SK-N-SH (cell line): Measurements from ENCODE around the gene ZNF32. TPM values are rescaled to one million over a fixed set of nuclear protein-coding genes. Genes with fewer than 3 reads are reported as not detected.

Experiments used
- CTCF ChIA-PET: fragments of 300-600, 350-600 bp; formaldehyde crosslinking; extraction: SDS; loops from one replicate; lab custom pipeline; 2021; lab: Yijun Ruan, JAX
- POLR2A ChIA-PET: fragments of 350-600 bp; sonication (Branson Sonifier 250); formaldehyde crosslinking; extraction: SDS; loops from one replicate; lab custom pipeline; 2020; ENCODE audit warnings: antibody characterized with exemption, inconsistent platforms; lab: Yijun Ruan, JAX
- DNase-seq: peaks from one replicate; pipeline ENCODE4 v3.0.0; 2012
- H2AFZ ChIP-seq: fragments of 200-600 bp; sonication (generic); 2 replicates; pipeline ENCODE4 v1.8.1; 2016; ENCODE audit warnings: antibody characterized with exemption, mild to moderate bottlenecking, low read depth
- H3F3A ChIP-seq: fragments of 200-600 bp; sonication (generic); replicated peaks from 2 replicates; pipeline ENCODE3; 2016; ENCODE audit warnings: antibody characterized with exemption, mild to moderate bottlenecking; ENCODE audit not compliant: insufficient read depth
- H3K27ac ChIP-seq, 2 experiments: fragments of 200-500 bp in 1 of 2; fragments of 200-600 bp in 1 of 2; sonication (Bioruptor generic) in 1 of 2; sonication (generic), shearing (Covaris generic) in 1 of 2; 2 replicates each; pipeline versions ENCODE4 v1.5.1 to v1.6.1; 2014 to 2016; ENCODE audit warnings: low read depth in 2 of 2, inconsistent platforms in 1 of 2, low read length in 1 of 2, mild to moderate bottlenecking in 1 of 2, mixed read lengths in 1 of 2
- H3K27me3 ChIP-seq: fragments of 200-600 bp; sonication (generic), shearing (Covaris generic); 2 replicates; pipeline ENCODE4 v1.6.1; 2016; ENCODE audit warnings: mixed run types; ENCODE audit not compliant: insufficient read depth
- H3K36me3 ChIP-seq, 2 experiments: fragments of 200-500 bp in 1 of 2; fragments of 200-600 bp in 1 of 2; sonication (Bioruptor generic) in 1 of 2; sonication (generic) in 1 of 2; replicated peaks in 1 of 2; 2 replicates each; pipeline versions ENCODE3 to v1.5.1; 2014 to 2016; ENCODE audit warnings: low read length in 1 of 2, mild to moderate bottlenecking in 1 of 2; ENCODE audit not compliant: insufficient read depth in 2 of 2, control insufficient read depth in 1 of 2
- H3K4me1 ChIP-seq, 2 experiments: fragments of 200-500 bp in 1 of 2; fragments of 200-600 bp in 1 of 2; sonication (Bioruptor generic) in 1 of 2; sonication (generic), shearing (Covaris generic) in 1 of 2; 2 replicates each; pipeline versions ENCODE4 v1.5.1 to v1.6.1; 2014 to 2016; ENCODE audit warnings: low read depth in 1 of 2, low read length in 1 of 2, mixed run types in 1 of 2; ENCODE audit not compliant: insufficient read depth in 2 of 2, control insufficient read depth in 1 of 2
- H3K4me2 ChIP-seq: fragments of 200-600 bp; sonication (generic), shearing (Covaris generic); 2 replicates; pipeline ENCODE4 v1.6.1; 2017; ENCODE audit warnings: mixed run types
- H3K4me3 ChIP-seq, 2 experiments: fragments of 200-500 bp in 1 of 2; fragments of 200-600 bp in 1 of 2; sonication (Bioruptor generic) in 1 of 2; sonication (generic), shearing (Covaris generic) in 1 of 2; 2 replicates each; pipeline versions ENCODE4 v1.5.1 to v1.8.1; 2014 to 2016; ENCODE audit warnings: low read depth in 2 of 2, inconsistent platforms in 1 of 2, low read length in 1 of 2, mild to moderate bottlenecking in 1 of 2, mixed read lengths in 1 of 2, moderate library complexity in 1 of 2
- H3K79me2 ChIP-seq: fragments of 200-600 bp; sonication (generic); 2 replicates; pipeline ENCODE4 v1.8.1; 2017; ENCODE audit warnings: mild to moderate bottlenecking; ENCODE audit not compliant: insufficient read depth
- H3K9ac ChIP-seq: fragments of 200-600 bp; sonication (generic); 2 replicates; pipeline ENCODE4 v1.6.1; 2017; ENCODE audit warnings: mixed run types
- H3K9me2 ChIP-seq: fragments of 200-600 bp; sonication (generic); 2 replicates; pipeline ENCODE4 v1.6.1; 2017; ENCODE audit warnings: mixed run types
- H3K9me3 ChIP-seq: fragments of 200-600 bp; sonication (generic); 2 replicates; pipeline ENCODE4 v1.6.1; 2017; ENCODE audit warnings: mixed run types, mild to moderate bottlenecking, moderate library complexity
- H4K20me1 ChIP-seq: fragments of 200-600 bp; sonication (generic); 2 replicates; pipeline ENCODE4 v1.6.1; 2017; ENCODE audit warnings: mild to moderate bottlenecking, mixed run types; ENCODE audit not compliant: insufficient read depth
- CHD2 ChIP-seq: fragments of 150-350 bp; IDR thresholded peaks from 2 replicates; pipeline ENCODE4 v1.6.1; 2018; ENCODE audit warnings: low read length; ENCODE audit not compliant: partially characterized antibody
- CTCF ChIP-seq: fragments of 200-600 bp; sonication (generic); IDR thresholded peaks from 2 replicates; pipeline ENCODE4 v1.6.1; 2017; ENCODE audit warnings: antibody characterized with exemption, mild to moderate bottlenecking, moderate library complexity
- ELF1 ChIP-seq: IDR thresholded peaks from 2 replicates; pipeline ENCODE4 v1.4.0; 2012
- FOXM1 ChIP-seq: IDR thresholded peaks from 2 replicates; pipeline ENCODE4 v1.4.0; 2012; ENCODE audit warnings: low read depth, mild to moderate bottlenecking
- GABPA ChIP-seq: IDR thresholded peaks from 2 replicates; pipeline ENCODE4 v1.4.0; 2012; ENCODE audit warnings: low read depth, mild to moderate bottlenecking
- GATA2 ChIP-seq: sonication (generic); formaldehyde crosslinking; IDR thresholded peaks from 2 replicates; pipeline ENCODE4 v1.5.0; 2020; ENCODE audit warnings: mild to moderate bottlenecking, missing genetic modification reagents
- MXI1 ChIP-seq: IDR thresholded peaks from 2 replicates; pipeline ENCODE4 v1.6.1; 2012; ENCODE audit warnings: mild to moderate bottlenecking, low read depth, low read length, improper control_type of control experiment
- NFIC ChIP-seq: IDR thresholded peaks from 2 replicates; pipeline ENCODE4 v1.4.0; 2012; ENCODE audit warnings: borderline replicate concordance
- NRF1 ChIP-seq: IDR thresholded peaks from 2 replicates; pipeline ENCODE4 v1.6.1; 2012; ENCODE audit warnings: low read depth, mild to moderate bottlenecking, low read length
- RAD21 ChIP-seq: IDR thresholded peaks from 2 replicates; pipeline ENCODE4 v1.6.1; 2012; ENCODE audit warnings: mild to moderate bottlenecking, low read length
- RCOR1 ChIP-seq: fragments of 150-350 bp; IDR thresholded peaks from 2 replicates; pipeline ENCODE4 v1.6.1; 2017; ENCODE audit warnings: antibody characterized with exemption, low read length
- RXRA ChIP-seq: IDR thresholded peaks from 2 replicates; pipeline ENCODE4 v1.4.0; 2012; ENCODE audit warnings: low read depth, mild to moderate bottlenecking, borderline replicate concordance
- SIN3A ChIP-seq: IDR thresholded peaks from 2 replicates; pipeline ENCODE4 v1.6.1; 2012; ENCODE audit warnings: low read depth, mild to moderate bottlenecking, low read length, moderate library complexity, borderline replicate concordance
- SMC3 ChIP-seq: IDR thresholded peaks from 2 replicates; pipeline ENCODE4 v1.6.1; 2012; ENCODE audit warnings: low read depth, low read length, improper control_type of control experiment
- TAF1 ChIP-seq: IDR thresholded peaks from 2 replicates; pipeline ENCODE4 v1.6.1; 2012; ENCODE audit warnings: low read depth, mild to moderate bottlenecking, low read length, moderate library complexity, borderline replicate concordance
- TCF12 ChIP-seq: IDR thresholded peaks from 2 replicates; pipeline ENCODE4 v1.4.0; 2012
- TEAD4 ChIP-seq: IDR thresholded peaks from 2 replicates; pipeline ENCODE4 v1.4.0; 2012; ENCODE audit warnings: mild to moderate bottlenecking, borderline replicate concordance; ENCODE audit not compliant: insufficient read depth
- WGBS: methylation state at CpG from one replicate; pipeline ENCODE4 v1.1.6; 2017; ENCODE audit warnings: low lambda C conversion rate; 5-methylcytosine and 5-hydroxymethylcytosine counted together
- polyA plus RNA-seq, 3 experiments: library from polyadenylated mRNA; depleted of rRNA; stranded (reverse); fragments of >200 nt; gene quantifications; 2 replicates each; pipeline ENCODE4 v1.2.3, GENCODE V29; 2012
- TF ChIP-seq, protein P1 (sequence below): IDR thresholded peaks from 2 replicates; pipeline ENCODE4 v1.4.0; 2012; ENCODE audit warnings: low read depth
- TF ChIP-seq, protein P2 (sequence below): IDR thresholded peaks from 2 replicates; pipeline ENCODE4; 2012
- TF ChIP-seq, protein P3 (sequence below): IDR thresholded peaks from 2 replicates; pipeline ENCODE4 v1.4.0; 2012; ENCODE audit warnings: low read depth, borderline replicate concordance
- TF ChIP-seq, protein P4 (sequence below): IDR thresholded peaks from 2 replicates; pipeline ENCODE4 v1.6.1; 2012; ENCODE audit warnings: mild to moderate bottlenecking, low read depth, low read length, moderate library complexity

Gene ZNF32, protein sequence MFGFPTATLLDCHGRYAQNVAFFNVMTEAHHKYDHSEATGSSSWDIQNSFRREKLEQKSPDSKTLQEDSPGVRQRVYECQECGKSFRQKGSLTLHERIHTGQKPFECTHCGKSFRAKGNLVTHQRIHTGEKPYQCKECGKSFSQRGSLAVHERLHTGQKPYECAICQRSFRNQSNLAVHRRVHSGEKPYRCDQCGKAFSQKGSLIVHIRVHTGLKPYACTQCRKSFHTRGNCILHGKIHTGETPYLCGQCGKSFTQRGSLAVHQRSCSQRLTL
- polyA plus RNA-seq (2012; rRNA removed): 27.2 and 39.0 TPM in 2 replicates
- 35.7 and 36.3 TPM in 2 replicates for polyA plus RNA-seq (2012; cell fraction: cytosol; rRNA removed)
- polyA plus RNA-seq (2012; cell fraction: nucleus; rRNA removed): 27.4 and 38.9 TPM in 2 replicates

DNA sequence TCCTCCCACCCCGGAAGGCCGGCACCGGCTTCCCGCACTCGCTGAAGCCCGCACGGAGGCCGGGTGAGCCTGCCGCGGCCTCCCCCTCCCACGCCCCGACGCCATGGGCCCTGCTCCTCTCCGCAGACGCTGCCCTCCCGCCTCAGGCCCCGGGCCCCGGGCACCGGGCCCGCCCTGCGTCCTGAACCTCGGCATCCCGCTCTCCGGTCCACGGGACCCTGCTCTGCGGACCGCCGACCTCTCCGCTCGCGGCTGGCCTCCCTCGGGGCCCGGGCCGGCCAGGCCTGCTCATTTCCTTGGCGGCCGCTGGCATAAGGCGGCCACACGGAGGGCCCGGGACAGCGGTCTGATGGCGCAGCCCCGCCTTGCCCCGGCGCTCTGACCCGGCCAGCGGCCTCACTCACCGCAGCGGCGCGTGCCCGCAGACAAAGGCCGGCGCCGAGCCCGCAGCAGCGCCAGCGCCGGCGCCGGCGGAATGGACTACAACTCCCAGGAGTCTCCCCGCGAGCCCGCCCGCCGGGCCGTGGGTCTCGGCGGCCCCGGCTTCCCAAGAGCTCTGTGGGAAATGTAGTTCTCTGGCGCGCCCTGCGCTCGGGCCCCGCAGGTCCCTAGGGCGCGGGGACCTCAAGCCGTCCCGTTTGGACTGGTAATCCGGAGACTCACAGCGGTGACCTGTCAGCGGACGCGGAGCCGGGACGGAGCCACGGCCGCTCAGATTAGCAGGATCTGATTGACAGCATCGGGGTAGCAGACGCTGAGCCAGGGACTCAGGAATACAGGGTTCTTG lies at the start of gene ZNF32:
Gene ZNF32, minus strand, starts transcription at position 484 of the 787 bp plus-strand sequence. CDS start 2,748 bp downstream, outside the sequence.
- Histone ChIP-seq H3K9me3 (peaks cover 18% of the 10 kb centered on the region; the same call in 1 of the 2 replicates), H3K4me1 (peaks cover under 1 to 3% of the 10 kb centered on the region in 2 experiments; a peak in 2 of 4 replicates), H3K36me3 (peaks cover 30 to 44% of the 10 kb centered on the region in 2 experiments), H3K4me3 (peak within 1 kb of the TSS; percentile 64 to 79), H3K9me2 (no peaks in the 10 kb centered on the region), H2AFZ (peak within 1 kb of the TSS; percentile 96), H3F3A (peaks cover 4% of the 10 kb centered on the region), H4K20me1 (no peaks in the 10 kb centered on the region), H3K9ac (peak within 1 kb of the TSS; percentile 84), H3K4me2 (peak within 1 kb of the TSS; percentile 82), H3K27ac (peak within 1 kb of the TSS; percentile 2 to 76; a peak in 1 of 4 replicates), H3K27me3 (no peaks in the 10 kb centered on the region), H3K79me2 (peaks cover 8% of the 10 kb centered on the region; the same call in 1 of the 2 replicates)
- 6% methylated on average over 48 of the region's 90 CpGs for WGBS
- peak; percentile 91 for TF ChIP-seq CHD2
- TF ChIP-seq, protein P1, sequence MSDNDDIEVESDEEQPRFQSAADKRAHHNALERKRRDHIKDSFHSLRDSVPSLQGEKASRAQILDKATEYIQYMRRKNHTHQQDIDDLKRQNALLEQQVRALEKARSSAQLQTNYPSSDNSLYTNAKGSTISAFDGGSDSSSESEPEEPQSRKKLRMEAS: no peak; the same call in 1 of the 2 replicates
- TF ChIP-seq, protein P2, sequence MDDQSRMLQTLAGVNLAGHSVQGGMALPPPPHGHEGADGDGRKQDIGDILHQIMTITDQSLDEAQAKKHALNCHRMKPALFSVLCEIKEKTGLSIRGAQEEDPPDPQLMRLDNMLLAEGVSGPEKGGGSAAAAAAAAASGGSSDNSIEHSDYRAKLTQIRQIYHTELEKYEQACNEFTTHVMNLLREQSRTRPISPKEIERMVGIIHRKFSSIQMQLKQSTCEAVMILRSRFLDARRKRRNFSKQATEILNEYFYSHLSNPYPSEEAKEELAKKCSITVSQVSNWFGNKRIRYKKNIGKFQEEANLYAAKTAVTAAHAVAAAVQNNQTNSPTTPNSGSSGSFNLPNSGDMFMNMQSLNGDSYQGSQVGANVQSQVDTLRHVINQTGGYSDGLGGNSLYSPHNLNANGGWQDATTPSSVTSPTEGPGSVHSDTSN: no peak
- TF ChIP-seq TEAD4: no peak
- no peak for TF ChIP-seq SMC3
- TF ChIP-seq ELF1: 0 out of 2 replicates have a peak, but pooled peaks have one; percentile 17
- TF ChIP-seq, protein P3, sequence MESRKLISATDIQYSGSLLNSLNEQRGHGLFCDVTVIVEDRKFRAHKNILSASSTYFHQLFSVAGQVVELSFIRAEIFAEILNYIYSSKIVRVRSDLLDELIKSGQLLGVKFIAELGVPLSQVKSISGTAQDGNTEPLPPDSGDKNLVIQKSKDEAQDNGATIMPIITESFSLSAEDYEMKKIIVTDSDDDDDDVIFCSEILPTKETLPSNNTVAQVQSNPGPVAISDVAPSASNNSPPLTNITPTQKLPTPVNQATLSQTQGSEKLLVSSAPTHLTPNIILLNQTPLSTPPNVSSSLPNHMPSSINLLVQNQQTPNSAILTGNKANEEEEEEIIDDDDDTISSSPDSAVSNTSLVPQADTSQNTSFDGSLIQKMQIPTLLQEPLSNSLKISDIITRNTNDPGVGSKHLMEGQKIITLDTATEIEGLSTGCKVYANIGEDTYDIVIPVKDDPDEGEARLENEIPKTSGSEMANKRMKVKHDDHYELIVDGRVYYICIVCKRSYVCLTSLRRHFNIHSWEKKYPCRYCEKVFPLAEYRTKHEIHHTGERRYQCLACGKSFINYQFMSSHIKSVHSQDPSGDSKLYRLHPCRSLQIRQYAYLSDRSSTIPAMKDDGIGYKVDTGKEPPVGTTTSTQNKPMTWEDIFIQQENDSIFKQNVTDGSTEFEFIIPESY: peak; percentile 75; the same call in 1 of the 2 replicates
- TF ChIP-seq CTCF: no peak
- TF ChIP-seq RAD21: no peak
- no peak for TF ChIP-seq RXRA
- TF ChIP-seq, protein P4, sequence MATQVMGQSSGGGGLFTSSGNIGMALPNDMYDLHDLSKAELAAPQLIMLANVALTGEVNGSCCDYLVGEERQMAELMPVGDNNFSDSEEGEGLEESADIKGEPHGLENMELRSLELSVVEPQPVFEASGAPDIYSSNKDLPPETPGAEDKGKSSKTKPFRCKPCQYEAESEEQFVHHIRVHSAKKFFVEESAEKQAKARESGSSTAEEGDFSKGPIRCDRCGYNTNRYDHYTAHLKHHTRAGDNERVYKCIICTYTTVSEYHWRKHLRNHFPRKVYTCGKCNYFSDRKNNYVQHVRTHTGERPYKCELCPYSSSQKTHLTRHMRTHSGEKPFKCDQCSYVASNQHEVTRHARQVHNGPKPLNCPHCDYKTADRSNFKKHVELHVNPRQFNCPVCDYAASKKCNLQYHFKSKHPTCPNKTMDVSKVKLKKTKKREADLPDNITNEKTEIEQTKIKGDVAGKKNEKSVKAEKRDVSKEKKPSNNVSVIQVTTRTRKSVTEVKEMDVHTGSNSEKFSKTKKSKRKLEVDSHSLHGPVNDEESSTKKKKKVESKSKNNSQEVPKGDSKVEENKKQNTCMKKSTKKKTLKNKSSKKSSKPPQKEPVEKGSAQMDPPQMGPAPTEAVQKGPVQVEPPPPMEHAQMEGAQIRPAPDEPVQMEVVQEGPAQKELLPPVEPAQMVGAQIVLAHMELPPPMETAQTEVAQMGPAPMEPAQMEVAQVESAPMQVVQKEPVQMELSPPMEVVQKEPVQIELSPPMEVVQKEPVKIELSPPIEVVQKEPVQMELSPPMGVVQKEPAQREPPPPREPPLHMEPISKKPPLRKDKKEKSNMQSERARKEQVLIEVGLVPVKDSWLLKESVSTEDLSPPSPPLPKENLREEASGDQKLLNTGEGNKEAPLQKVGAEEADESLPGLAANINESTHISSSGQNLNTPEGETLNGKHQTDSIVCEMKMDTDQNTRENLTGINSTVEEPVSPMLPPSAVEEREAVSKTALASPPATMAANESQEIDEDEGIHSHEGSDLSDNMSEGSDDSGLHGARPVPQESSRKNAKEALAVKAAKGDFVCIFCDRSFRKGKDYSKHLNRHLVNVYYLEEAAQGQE: no peak
- TF ChIP-seq TAF1: peak; percentile 15; the same call in 1 of the 2 replicates
- no peak for TF ChIP-seq TCF12
- no peak; the same call in 1 of the 2 replicates for TF ChIP-seq GATA2 (CRISPR knock-in tag)
- TF ChIP-seq GABPA: peak; percentile 32; the same call in 1 of the 2 replicates
- no peak for TF ChIP-seq NFIC
- TF ChIP-seq MXI1: 0 out of 2 replicates have a peak, but pooled peaks have one; percentile 17
- no peak for TF ChIP-seq SIN3A
- no peak for TF ChIP-seq RCOR1
- peak; percentile 42 for TF ChIP-seq NRF1
- TF ChIP-seq FOXM1: no peak
- peak; percentile 96 for DNase-seq
- POLR2A ChIA-PET: interaction anchor here (0.7 to 2.9 kb wide), 4 partner anchors 18 to 399 kb away, joined by 3 to 11 read pairs (median 6); partner anchors contain the start of gene ZNF485
- CTCF ChIA-PET: no interaction called here
